ENCODE results near the gene TPMT. TPM values are rescaled to one million over a fixed set of nuclear protein-coding genes. Genes with fewer than 3 reads are reported as not detected.

Gene TPMT
- total and polyA plus RNA-seq, 4 donors, result 10.3 to 28.6 (median 25.7) TPM

- TF ChIP-seq ZBTB33 (IDR thresholded peaks at IDR 0.05) (no peak), TAF1 (conservative IDR thresholded peaks at IDR 0.05) (no peak), ATF3 (IDR thresholded peaks at IDR 0.05) (no peak), EGR1 (IDR thresholded peaks at IDR 0.05; ENCODE audit: low read depth in 2 of 2) (no peak)
- TF ChIP-seq, protein P1, sequence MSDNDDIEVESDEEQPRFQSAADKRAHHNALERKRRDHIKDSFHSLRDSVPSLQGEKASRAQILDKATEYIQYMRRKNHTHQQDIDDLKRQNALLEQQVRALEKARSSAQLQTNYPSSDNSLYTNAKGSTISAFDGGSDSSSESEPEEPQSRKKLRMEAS (IDR thresholded peaks at IDR 0.05), result no peak
Measured at GRCh38 chr6:18179770-18180356, 25.0 kb upstream of the TPMT start (continued).

DNA sequence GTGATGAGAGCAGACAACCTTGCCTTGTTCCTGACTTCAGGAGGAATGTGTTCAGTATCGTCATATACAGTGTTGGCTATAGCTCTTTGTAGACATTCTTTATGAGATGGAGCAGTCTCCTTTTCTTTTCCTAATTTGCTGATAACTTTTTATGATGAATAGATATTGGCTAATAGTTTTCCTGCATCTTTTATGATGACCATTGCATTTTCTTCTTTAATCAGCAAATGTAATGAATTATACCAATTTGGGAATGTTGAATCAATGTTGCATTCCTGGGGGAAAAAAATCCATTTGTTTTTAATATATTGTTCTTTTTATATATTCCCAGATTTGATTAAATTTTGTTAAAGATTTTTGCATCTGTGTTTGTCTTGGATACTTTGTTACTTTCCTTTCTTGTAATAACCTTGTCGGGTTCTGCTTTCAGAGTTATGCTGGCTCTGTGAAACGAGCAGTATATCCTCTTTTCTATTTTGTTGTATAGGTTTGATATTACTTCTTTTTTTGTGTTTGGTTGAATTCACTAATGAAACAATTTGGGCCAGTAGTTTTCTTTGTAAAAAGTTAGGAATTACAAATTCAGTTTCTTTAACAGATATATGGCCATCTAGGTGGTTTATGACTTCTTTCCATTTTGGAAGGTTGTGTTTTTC, 24.2 kb upstream of the TPMT start:
- WGBS, result 91% methylated on average over 3 of the region's 3 CpGs

More for the DNA sequence above, 24.2 kb upstream of the TPMT start:
- H3K4me1 ChIP-seq (ENCODE audit: control insufficient read depth in 4 of 4, insufficient read depth in 4 of 4, low read length in 3 of 4), result no peaks in the 10 kb centered on the region
- no peak for DNase-seq (ENCODE audit: low spot score)
- no peak overlapping the region for H3K9ac ChIP-seq (ENCODE audit: low read depth in 1 of 2, low read length in 2 of 2)
- no peaks in the 10 kb centered on the region for H3K27me3 ChIP-seq (ENCODE audit: control insufficient read depth in 4 of 4, insufficient read depth in 4 of 4, low read length in 3 of 4)
- peaks cover 0 to under 1% (median 0%) of the 10 kb centered on the region in 4 donors for H3K36me3 ChIP-seq (ENCODE audit: control insufficient read depth in 4 of 4, insufficient read depth in 3 of 4, low read depth in 1 of 4, low read length in 3 of 4)
- no peak for TF ChIP-seq HNF4G (IDR thresholded peaks at IDR 0.05)
- TF ChIP-seq ATF3 (IDR thresholded peaks at IDR 0.05), result no peak
- TF ChIP-seq GABPA (IDR thresholded peaks at IDR 0.05 in 1 of 2, conservative IDR thresholded peaks at IDR 0.05 in 1 of 2), result no peak
- no peak for TF ChIP-seq RXRA (IDR thresholded peaks at IDR 0.05)
- TF ChIP-seq REST (IDR thresholded peaks at IDR 0.05), result no peak
- no peak for TF ChIP-seq RAD21 (IDR thresholded peaks at IDR 0.05)
- TF ChIP-seq JUND (IDR thresholded peaks at IDR 0.05), result no peak
- TF ChIP-seq FOXA2 (IDR thresholded peaks at IDR 0.05), result no peak
- no peak overlapping the region for H3K27ac ChIP-seq (ENCODE audit: low read depth in 1 of 2, low read length in 2 of 2)
- no peak overlapping the region for H3K4me3 ChIP-seq (ENCODE audit: low read depth in 1 of 3, low read length in 3 of 3)
- H3K9me3 ChIP-seq (ENCODE audit: control insufficient read depth in 4 of 4, low read length in 3 of 4), result no peaks in the 10 kb centered on the region

Measured in liver (tissue), 9 donors.